Stimulated activated CD4-positive, alpha-beta T cell treated with anti-CD3 and anti-CD28 coated beads, Interleukin-1b, Interleukin-23, amount 100 ng/mL, for 4 hours (primary cell): ENCODE data around the gene CBX6.

Experiments
- DNase-seq, 2 donors: peaks; one replicate each; pipeline ENCODE4 v3.0.0-alpha.2; 2020; ENCODE audit warnings: low read depth in 2 of 2

CBX6 gene

GRCh38 chr22:38819387-38819940 lies 52.6 kb downstream of the CBX6 start:
- DNase-seq = no peak

GRCh38 chr22:38817196-38817595 lies 54.8 kb downstream of the CBX6 start:
- DNase-seq = no peak

- DNase-seq = no peak
Observed at GRCh38 chr22:38815842-38816241, 56.2 kb downstream of the CBX6 start.
